ENCODE measurements around the gene ZBTB7C. TPM values are rescaled to one million over a fixed set of nuclear protein-coding genes. Genes with fewer than 3 reads are reported as not detected.

Gene ZBTB7C
- total RNA-seq, 4 donors from 2014 or later, result 38.2 to 92.3 (median 52.4) TPM

GRCh38 chr18:48336332-48336731, 72.9 kb downstream of the ZBTB7C start:
- Histone ChIP-seq H3K27ac (peak overlapping the region in 1 of 4 donors; percentile 10), H3K4me3 (no peak overlapping the region), H3K27me3 (no peaks in the 10 kb centered on the region), H3K4me1 (peaks cover under 1 to 42% (median 7%) of the 10 kb centered on the region in 3 donors), H3K36me3 (no peaks in the 10 kb centered on the region), H3K9me3 (no peaks in the 10 kb centered on the region)
- intact Hi-C loops (cut with DNase I), result no loop called here
- no peak for DNase-seq
- 63 to 70% methylated on average over 7 to 8 of the region's 8 CpGs for WGBS, 2 donors
- TF ChIP-seq CTCF (IDR thresholded peaks at IDR 0.05) (peak in 4 of 6 experiments; percentile 5 to 63 (median 50)), POLR2A (IDR thresholded peaks at IDR 0.05) (no peak)

DNA sequence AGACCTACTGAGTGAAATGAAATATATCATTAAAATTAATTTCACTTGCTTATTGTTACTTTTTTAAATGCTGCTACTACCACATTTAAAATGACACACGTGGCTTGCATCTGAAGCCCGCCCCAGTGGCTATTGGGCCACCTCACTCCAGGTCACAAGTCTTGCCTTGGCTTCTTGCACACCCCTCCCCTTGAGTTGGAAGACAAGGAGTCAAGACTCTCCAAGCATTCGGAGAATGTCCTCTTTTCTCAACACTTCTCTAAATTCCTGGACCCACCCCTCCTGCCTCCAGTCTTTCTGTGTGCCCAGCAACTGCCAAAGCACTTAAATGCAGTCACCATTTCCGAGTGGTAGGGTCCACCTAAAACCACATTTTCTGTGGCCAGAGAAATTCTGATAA, 73.4 kb downstream of the ZBTB7C start:
- Histone ChIP-seq H3K4me3 (no peak overlapping the region), H3K4me1 (peaks cover 3 to 43% (median 12%) of the 10 kb centered on the region in 3 donors), H3K36me3 (no peaks in the 10 kb centered on the region), H3K27me3 (no peaks in the 10 kb centered on the region), H3K9me3 (no peaks in the 10 kb centered on the region), H3K27ac (no peak overlapping the region)
- TF ChIP-seq CTCF (IDR thresholded peaks at IDR 0.05) (no peak), POLR2A (IDR thresholded peaks at IDR 0.05) (no peak)
- WGBS, 2 donors, result 63 to 72% methylated on average over 4 of the region's 4 CpGs
- no peak for DNase-seq
- intact Hi-C loops (cut with DNase I), result no loop called here

DNA sequence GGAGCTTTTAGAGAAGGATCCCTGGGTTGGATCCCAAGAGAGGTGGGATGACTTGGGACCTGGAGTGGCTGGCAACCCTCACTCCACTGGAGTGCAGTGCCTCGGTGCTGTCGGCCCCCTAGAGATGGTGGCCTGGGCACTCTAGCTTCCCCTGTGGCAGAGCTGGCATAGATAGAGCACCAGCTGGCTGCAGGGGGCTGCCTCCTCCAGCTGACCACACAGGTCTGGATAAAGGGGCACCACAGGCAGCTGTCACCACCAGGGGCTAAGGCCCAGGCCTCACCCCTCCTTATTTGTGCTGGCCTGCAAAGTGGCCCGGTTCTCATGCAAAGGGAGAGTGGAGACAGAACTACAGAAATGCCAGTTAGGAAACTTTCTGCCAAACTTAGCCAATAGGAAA, 74.3 kb downstream of the ZBTB7C start:
- intact Hi-C loops (cut with DNase I), result no loop called here
- no peak for DNase-seq
- Histone ChIP-seq H3K36me3 (no peaks in the 10 kb centered on the region), H3K9me3 (no peaks in the 10 kb centered on the region), H3K27me3 (no peaks in the 10 kb centered on the region), H3K4me3 (no peak overlapping the region), H3K4me1 (peaks cover 8 to 46% (median 21%) of the 10 kb centered on the region in 3 donors), H3K27ac (no peak overlapping the region)
- WGBS, 2 donors, result 93 to 100% methylated on average over 2 to 3 of the region's 3 CpGs
- TF ChIP-seq POLR2A (IDR thresholded peaks at IDR 0.05) (no peak), CTCF (IDR thresholded peaks at IDR 0.05) (no peak)

DNA sequence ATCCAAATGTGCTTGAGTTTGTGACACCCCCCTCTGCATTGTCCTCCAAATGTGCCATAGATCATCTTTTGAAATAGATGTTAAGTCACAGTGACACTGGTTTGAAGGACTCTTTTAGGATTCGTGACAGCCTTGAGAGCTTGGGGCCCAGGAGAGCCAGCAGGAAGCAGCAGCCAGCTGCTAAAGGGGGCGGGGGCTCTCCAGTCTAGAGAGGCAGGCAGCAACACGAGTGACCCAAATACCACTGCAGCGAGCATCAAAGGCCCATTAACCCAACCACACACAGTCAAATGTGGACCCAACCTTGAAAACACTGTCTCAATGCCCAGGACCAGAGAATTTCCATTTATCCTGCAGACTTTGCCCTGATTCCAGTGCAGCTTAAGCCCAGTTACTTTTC, 75.6 kb downstream of the ZBTB7C start:
- no peak overlapping the region for H3K4me3 ChIP-seq
- DNase-seq, result no peak
- no peaks in the 10 kb centered on the region for H3K36me3 ChIP-seq
- TF ChIP-seq POLR2A (IDR thresholded peaks at IDR 0.05) (no peak), CTCF (IDR thresholded peaks at IDR 0.05) (no peak)
- WGBS, 2 donors, result 29 to 32% methylated on average over 1 to 3 of the region's 4 CpGs
- intact Hi-C loops (cut with DNase I), result no loop called here
- no peak overlapping the region for H3K27ac ChIP-seq
- peaks cover 12 to 58% (median 27%) of the 10 kb centered on the region in 3 donors for H3K4me1 ChIP-seq
- no peaks in the 10 kb centered on the region for H3K9me3 ChIP-seq
- H3K27me3 ChIP-seq, result no peaks in the 10 kb centered on the region

GRCh38 chr18:48330016-48330991, 78.9 kb downstream of the ZBTB7C start:
- Histone ChIP-seq H3K27me3 (no peaks in the 10 kb centered on the region), H3K27ac (peak overlapping the region; percentile 62 to 82 (median 69)), H3K4me3 (no peak overlapping the region), H3K36me3 (no peaks in the 10 kb centered on the region), H3K4me1 (peaks cover 16 to 64% (median 27%) of the 10 kb centered on the region in 3 donors), H3K9me3 (no peaks in the 10 kb centered on the region)
- WGBS, 2 donors, result 48 to 49% methylated on average over 8 of the region's 8 CpGs
- no peak for DNase-seq
- no peak for TF ChIP-seq CTCF (IDR thresholded peaks at IDR 0.05)
- TF ChIP-seq POLR2A (IDR thresholded peaks at IDR 0.05), result no peak
- intact Hi-C loops (cut with DNase I), result no loop called here

Data from esophagus squamous epithelium (tissue), 5 donors.